Myometrial cell (primary cell): ENCODE data around the gene MRNIP. TPM values are rescaled to one million over a fixed set of nuclear protein-coding genes. Genes with fewer than 3 reads are reported as not detected.

Source experiments
- total RNA-seq: library from RNA; depleted of rRNA; stranded (reverse); fragments of >200 nt; gene quantifications from 2 replicates; pipeline ENCODE4 v1.2.3, GENCODE V29; 2015

The MRNIP gene, protein sequence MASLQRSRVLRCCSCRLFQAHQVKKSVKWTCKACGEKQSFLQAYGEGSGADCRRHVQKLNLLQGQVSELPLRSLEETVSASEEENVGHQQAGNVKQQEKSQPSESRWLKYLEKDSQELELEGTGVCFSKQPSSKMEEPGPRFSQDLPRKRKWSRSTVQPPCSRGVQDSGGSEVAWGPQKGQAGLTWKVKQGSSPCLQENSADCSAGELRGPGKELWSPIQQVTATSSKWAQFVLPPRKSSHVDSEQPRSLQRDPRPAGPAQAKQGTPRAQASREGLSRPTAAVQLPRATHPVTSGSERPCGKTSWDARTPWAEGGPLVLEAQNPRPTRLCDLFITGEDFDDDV
- 7.4 and 15.3 TPM in 2 replicates for total RNA-seq

DNA sequence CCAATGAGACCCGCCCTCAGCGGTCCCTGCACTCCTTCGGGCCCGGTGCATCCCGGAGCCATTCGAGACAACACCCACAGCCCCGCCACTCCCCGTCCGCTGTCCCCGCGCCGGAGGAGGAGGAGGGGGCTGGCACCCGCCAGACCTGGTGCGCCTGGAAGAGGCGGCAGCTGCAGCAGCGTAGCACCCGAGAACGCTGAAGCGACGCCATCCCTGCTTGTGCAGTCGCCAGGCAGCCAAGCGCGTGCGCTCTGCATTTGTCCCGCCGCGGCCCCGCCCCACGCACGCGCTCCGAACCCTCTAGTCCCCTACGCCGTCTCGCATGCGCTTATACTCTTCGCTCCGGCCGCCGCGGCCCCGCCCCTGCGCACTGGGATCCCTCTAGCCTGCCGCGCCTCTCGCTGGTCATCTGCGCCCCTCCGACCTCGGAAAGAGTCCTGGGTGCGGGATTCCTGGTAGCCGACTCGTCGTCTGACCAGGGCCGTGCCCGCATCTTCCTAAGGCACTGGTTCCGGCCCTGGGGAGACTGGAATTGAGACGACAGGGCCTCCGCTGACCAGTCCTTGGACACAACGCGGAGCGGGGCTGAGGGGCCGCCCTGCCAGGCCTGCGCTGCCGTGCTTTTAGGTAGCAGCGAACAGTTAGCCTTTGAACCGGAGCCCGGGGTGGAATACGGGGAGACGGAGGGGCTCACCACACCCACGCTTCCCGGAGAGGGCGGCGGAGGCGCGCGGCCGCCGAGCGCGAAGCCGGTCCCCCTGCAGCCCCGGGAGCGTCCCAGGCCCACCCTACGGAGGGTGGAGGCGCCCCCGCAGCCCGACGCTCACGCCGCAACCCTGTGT, at the start of gene MRNIP:
Gene MRNIP (minus strand): TSS at position 232 of the 842 bp plus-strand sequence. CDS start 21 bp downstream, at position 211.

DNA sequence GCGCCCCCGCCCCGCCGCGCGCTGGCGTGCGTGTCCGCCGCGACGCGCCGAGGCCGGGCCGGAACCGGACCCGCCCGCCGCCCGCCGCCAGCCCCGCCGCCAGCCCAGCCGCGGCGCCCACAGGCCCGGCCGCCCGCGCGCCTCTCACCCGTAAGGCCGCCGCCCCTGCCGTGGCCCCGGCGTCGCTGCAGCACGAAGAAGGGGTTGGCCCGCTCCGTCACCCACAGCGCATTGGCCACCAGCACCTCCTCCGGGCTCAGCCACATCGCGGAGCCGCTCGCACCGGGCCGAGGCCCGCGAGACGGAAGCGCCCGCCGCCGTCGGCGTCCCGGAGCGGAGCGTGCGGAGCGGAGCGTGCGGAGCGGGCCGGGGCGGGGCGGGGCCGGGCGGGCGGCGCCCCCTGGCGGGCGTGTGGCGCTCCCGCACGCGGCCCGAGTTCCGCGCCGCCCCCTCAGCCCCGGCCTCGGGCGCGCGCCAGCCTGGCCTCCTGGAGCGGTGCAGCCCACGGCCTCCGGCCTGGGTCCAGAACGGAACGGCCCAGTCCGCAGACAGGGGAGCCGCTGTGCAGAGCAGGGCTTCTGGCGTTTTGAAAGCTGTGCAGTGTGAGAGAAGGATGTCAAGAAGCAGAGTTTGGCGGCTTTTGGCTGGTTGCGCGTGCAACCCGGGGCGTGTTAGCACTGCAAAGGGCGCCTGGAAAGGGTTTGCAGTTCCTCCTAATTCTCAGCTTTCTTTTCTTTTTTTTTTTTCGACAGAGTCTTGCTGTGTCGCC, 49.1 kb upstream of the MRNIP start, which contains the start of gene TBC1D9B:
Gene TBC1D9B (minus strand): TSS at position 342 of the 769 bp plus-strand sequence. CDS start 76 bp downstream, at position 266.

DNA sequence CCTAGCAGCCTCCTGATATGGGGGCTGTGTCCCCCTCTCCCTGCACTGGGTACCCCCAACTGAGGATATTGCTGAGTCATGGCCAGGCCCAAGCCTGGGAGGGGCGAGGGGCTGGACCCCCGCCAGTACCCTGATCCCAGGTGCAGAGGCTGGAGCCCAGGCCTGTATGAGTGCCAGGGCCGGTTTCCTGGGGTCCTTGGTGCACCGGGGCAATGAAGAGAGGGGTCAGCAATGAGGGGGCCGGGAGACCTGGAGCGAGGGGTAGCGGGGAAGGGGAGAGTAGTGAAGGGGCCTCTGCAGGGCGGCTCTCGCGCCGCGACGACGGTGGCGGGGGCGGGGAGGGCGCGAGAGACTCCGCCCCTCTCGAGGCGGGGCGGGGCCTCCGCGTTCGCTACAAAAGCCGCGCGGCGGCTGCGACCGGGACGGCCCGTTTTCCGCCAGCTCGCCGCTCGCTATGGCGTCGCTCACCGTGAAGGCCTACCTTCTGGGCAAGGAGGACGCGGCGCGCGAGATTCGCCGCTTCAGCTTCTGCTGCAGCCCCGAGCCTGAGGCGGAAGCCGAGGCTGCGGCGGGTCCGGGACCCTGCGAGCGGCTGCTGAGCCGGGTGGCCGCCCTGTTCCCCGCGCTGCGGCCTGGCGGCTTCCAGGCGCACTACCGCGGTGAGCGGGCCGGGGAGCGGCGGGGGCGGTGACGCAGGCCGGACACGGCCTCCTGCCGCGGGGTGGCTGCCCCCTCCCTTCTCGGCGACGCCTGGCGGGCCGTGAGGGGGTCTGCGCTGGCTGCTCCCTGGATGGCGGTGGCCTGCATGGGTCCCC, 37.9 kb downstream of the MRNIP start, which contains the start of gene SQSTM1:
Gene SQSTM1 (plus strand): TSS at position 423 of the 815 bp plus-strand sequence. CDS start 32 bp downstream, at position 455.

DNA sequence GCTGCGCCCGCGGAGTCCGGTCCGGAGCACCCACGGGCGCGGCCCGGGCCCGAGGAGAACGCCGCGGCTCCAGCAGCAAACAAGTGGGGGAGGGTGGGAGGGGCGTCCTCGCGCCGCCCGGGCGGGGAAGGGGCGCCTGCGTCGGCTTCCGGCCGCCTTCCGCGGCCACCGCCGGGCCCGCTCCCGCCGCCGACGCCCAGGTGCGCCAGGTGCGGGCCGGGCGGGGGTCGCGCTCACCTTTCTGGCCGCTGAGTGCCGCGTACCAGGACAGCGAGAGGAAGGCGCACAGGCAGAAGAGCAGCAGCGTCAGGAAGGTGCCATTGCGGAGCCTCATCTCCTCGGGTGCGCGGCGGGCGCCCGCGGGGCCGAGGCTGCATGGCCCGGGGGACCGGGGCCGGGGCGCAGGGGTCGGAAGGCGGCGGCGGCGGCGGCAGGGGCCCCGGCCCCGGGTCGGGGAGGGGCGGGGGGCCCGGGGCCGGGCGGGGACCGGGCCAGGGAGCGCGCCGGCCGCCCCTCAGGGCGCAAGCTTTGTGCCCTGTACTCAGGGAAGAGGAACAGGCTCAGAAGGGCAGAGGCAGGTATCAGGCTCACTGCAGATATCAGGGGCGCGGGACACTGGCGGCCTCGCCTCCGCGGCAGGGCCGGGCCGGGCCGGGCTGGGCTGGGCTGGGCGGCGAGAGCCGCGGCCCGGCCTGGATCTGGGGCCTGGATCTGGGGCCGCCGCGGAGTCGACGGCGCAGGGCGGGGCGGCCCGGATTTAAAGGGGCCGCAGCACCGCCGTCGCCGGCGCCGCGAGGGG, 52.2 kb downstream of the MRNIP start, which contains the start of gene MGAT4B:
Gene MGAT4B (minus strand): TSS at position 617 of the 799 bp plus-strand sequence. CDS start 283 bp downstream, at position 334.

DNA sequence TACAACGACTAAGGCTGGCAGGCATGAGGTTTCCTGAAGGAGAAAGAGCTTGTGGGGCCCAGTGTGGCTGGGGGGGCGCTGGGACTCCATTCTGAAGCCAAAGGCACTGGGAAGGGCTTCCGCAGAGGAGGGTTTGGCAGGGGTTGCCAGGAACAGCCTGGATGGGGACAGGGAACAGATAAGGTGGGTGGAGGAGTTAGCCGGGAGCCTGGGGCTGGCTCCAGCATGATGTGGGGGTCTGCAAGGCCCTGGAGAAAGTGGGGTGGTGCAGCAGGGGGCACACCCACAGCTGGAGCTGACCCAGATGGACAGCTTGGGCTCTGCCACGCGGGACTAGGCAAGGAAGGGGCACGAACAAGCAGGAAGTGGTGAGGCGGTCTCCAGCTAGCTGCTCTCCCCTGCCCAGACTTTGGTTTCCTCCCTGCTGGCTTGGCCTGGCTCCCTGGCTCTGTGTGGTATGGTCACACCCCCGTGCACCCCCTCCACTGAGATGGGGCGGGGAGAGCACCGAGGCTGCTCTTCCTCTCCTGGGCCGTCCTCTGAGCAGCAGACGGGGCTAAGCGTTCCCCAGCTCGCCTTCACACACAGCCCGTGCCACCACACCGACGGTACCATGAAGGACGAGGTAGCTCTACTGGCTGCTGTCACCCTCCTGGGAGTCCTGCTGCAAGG, 65.0 kb downstream of the MRNIP start, which contains the start of gene LTC4S:
Gene LTC4S (plus strand): TSS at position 519 of the 672 bp plus-strand sequence. CDS start 95 bp downstream, at position 614.

Other genes with a start within 250 kb of the MRNIP start
- gene HNRNPH1, start 235.1 kb downstream of the MRNIP start, total RNA-seq = 228 and 290 TPM in 2 replicates
- gene CBY3, start 177.8 kb downstream of the MRNIP start, total RNA-seq = not detected in 2 replicates
- 351 and 422 TPM in 2 replicates for gene CANX, start 159.8 kb downstream of the MRNIP start, total RNA-seq
- gene MAML1, start 126.0 kb downstream of the MRNIP start, total RNA-seq = 11.2 and 13.3 TPM in 2 replicates
- gene LTC4S, start 64.8 kb downstream of the MRNIP start, total RNA-seq = 0.89 TPM in 1 of 2 replicates, not detected in the other
- gene MGAT4B, start 52.0 kb downstream of the MRNIP start, total RNA-seq = 104 and 115 TPM in 2 replicates
- 330 and 353 TPM in 2 replicates for gene SQSTM1, start 37.9 kb downstream of the MRNIP start, total RNA-seq
- gene TBC1D9B, start 49.1 kb upstream of the MRNIP start, total RNA-seq = 41.6 and 43.2 TPM in 2 replicates
- 19.6 and 26.4 TPM in 2 replicates for gene RNF130, start 212.9 kb upstream of the MRNIP start, total RNA-seq